HPDE6-E6E7 (cell line): Measurements from ENCODE around the gene COA1.
"Not testable (repeated sequence)": the region's sequence is repeated elsewhere in the genome, so short reads cannot be mapped to it uniquely, and the experiment has no call there.

Experiments
- DNase-seq: peaks from one replicate; pipeline ENCODE4 v3.0.0; 2011; ENCODE audit warnings: missing footprints; ENCODE audit errors: extremely low spot score

COA1 gene

DNA sequence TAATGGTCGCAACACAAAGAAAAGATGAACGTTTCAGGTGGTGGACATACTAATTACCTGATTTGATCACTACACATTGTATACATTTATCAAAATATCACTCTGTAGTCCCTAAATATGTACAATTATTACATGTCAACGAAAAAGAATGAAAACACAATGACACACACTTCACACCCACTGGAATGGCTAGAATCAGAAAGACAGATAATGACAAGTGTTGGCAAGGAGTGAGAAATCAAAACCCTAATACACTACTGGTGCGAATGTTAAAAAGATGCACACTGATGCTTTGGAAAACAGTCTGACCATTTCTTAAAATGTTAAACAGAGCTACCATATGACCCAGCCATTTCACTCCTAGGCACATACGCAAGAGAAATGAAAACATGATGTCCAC, 2.3 kb downstream of the COA1 start:
- DNase-seq, result no peak

DNA sequence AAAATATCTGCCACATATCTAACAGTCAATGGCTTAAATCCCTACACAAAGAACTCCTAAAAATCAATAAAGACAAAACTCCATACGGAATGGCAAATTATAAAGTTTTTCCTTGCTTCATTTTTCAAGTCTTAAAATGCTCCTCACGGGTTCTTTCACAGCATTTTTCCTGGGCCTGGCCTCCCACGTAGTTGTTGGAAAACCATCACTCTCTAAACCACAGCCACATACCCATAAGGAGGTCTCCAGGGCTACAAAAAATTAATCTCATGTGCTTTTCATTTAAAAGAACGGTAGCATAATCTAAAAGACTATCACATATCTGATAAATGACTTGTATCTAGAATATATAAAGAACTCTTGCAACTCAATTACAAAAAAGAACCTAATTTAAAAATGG, 2.9 kb downstream of the COA1 start:
- no peak for DNase-seq

DNA sequence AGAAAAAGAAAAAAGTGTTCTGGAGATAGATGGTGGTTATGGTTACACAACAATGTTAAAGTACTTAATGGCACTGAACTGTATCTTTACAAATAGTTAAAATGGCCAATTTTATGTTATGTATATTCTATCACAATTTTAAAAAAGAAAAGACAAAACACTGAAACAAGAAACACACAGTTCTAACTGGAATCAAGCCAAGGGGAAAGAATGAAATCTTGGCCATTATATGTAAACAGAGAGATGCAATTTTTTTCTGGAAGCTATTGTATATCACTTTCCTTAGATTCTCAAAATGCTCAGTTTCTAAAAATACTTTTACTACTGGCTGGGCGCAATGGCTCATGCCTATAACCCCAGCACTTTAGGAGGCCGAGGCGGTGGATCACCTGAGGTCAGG, 4.1 kb downstream of the COA1 start:
- no peak for DNase-seq

DNA sequence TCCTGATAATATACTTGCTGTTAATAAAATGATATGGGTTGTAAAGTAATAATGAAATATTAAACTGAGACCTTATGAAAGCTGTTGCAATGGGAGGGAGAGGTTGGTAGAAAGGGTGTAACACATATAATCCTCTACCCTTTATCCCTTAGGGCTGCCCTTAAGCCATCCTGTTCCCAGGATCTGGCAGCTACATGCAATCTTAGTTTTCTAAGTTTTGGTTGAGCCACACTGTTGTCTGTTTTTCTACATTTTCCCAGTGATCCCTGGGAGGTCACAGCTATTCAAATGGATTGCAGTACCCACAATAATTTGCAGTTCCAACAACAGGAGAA, 6.3 kb downstream of the COA1 start:
- no peak for DNase-seq

DNA sequence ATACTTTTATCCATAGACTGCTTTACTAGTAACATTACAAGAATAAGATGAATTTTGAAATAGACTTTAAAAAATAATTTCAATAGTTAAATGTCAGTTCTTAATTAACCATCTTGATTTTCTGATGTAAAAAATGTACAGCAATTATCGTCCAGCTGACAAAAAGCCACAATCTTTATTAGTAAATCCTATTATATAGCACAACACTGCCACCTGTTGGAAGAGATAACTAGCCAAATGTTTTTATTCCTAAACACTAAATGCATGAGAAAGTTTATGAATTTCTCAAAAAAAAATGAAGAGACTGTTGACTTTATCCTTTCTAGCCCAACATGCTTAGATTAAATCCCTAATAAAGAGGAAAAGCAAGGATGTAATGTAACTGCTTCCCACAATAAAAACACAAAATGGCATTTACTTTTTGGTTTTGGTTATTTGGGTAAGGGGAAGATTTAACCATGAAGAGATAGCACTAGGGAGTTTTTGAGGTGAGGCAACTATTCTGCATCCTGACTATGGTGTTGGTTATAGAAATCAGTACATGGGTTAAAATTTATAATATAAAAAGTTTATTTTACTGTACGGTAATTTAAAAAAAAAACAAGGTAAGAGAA, 8.0 kb downstream of the COA1 start:
- no peak for DNase-seq

DNA sequence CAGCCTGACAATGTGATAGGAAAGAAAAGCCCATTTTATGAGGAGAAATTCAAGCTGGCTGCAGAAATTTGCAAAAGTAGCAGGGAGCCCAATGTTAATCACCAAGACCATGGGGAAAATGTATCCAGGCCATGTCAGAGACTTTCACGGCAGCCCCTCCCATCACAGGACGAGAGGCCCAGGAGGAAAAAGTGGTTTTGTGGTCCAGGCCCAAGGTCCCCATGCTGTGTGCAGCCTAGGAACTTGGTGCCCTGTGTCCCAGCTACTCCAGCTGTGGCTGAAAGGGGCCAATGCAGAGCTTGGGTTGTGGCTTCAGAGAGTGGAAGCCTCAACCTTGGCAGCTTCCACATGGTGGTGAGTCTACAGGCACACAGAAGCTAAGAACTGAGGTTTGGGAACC, 12.7 kb downstream of the COA1 start:
- DNase-seq, result no peak

DNA sequence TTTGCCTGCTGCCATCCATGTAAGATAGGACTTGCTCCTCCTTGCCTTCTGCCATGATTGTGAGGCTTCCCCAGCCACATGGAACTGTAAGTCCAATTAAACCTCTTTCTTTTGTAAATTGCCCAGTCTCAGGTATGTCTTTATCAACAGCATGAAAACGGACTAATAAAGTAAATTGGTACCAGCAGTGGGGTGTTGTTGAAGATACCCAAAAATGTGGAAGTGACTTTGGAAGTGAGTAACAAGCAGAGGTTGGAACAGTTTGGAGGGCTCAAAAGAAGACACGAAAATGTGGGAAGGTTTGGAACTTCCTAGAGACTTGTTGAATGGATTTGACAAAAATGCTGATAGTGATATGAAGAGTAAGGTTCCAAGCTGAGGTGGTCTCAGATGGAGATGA, 13.4 kb downstream of the COA1 start:
- not testable (repeated sequence) for DNase-seq

DNA sequence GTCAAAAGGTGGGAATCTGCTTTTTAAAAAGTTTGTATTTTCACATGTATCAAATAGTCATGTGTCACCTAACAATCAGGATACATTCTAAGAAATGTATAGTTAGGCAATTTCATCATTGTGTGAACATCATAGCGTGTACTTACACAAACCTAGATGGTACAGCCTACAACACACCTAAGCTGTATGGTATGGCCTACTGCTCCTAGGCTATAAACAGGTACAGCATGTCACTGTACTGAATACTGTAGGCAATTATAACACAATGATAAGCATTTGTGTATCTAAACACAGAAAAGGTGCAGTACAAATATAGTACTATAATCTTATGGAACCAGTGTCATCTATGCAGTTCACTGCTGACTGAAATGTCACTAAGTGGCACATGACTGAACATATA, 17.8 kb downstream of the COA1 start:
- no peak for DNase-seq

DNA sequence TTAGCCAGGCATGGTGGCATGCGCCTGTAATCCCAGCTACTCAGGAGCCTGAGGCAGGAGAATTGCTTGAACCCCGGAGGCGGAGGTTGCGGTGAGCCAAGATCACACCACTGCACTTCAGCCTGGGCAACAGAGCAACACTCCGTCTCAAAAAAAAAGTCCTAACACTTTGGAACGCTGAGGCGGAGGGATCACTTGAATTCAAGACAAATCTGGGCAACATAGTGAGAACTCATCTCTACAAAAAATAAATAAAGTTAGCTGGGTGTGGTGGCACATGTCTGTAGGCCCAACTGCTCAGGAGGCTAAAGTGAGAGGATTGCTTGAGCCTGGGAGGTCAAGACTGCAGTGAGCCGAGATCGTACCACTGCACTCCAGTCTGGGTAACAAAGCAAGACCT, 21.3 kb downstream of the COA1 start:
- DNase-seq, result not testable (repeated sequence)

DNA sequence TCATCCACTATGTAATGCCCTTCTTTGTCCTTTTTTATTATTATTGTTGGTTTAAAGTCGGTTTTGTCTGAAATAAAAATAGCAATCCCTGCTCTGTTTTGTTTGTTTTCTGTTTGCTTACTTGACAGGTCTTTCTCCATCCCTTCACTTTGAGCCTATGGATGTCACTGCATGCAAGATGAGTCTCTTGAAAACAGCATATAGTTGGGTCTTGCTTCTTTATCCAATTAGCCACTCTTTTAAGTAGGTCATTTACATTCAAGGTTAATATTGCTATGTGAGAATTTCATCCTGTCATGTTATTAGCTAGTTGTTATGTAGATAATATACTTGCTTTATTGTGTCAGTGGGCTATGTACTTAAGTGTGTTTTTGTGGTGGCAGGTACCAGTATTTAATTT, 25.8 kb downstream of the COA1 start:
- DNase-seq, result no peak

DNA sequence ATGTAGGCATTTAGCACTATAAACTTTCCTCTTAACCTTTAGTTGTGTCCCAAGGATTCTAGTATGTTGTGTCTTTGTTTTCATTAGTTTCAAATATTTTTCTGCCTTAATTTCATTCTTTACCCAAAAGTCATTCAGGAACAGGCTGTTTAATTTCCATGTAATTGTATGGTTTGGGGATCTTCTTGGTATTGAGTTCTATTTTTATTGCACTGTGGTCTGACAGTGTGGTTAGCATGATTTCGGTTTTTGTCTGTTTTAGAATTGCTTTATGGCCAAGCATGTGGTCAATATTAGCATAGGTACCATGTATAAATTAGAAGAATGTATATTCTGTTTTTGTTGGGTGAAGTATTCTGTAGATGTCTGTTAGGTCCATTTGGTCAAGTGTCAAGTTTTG, 26.3 kb downstream of the COA1 start:
- no peak for DNase-seq

DNA sequence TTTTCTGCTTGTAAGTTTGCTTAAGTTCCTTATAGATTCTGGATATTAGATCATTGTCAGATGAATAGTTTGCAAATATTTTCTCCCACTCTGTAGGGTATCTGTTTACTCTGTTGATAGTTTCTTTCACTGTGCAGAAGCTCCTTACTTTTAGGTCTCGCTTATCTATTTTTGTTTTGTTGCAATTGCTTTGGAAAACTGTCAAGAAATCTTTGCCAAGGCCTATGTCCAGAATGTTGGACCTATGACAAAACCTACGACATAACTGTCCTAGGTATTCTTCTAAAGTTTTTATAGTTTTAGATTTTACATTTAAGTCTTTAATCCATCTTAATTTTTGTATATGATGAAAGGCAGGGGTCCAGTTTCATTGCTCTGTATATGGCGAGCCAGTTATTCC, 27.4 kb downstream of the COA1 start:
- no peak for DNase-seq

DNA sequence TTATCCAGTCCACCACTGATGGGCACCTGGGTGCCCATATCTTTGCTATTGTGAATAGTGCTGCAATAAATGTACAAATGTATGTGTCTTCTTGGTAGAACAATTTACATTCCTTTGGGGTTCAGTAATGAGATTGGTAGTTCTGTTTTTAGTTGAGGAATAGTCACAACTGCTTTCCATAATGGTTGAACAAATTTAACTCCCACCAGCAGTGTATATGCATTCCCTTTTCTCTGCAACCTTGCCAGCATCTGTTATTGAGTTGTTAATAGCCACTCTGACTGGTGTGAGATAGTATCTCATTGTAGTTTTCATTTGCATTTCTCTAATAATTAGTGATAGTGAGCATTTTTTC, 27.8 kb downstream of the COA1 start:
- DNase-seq, result no peak

DNA sequence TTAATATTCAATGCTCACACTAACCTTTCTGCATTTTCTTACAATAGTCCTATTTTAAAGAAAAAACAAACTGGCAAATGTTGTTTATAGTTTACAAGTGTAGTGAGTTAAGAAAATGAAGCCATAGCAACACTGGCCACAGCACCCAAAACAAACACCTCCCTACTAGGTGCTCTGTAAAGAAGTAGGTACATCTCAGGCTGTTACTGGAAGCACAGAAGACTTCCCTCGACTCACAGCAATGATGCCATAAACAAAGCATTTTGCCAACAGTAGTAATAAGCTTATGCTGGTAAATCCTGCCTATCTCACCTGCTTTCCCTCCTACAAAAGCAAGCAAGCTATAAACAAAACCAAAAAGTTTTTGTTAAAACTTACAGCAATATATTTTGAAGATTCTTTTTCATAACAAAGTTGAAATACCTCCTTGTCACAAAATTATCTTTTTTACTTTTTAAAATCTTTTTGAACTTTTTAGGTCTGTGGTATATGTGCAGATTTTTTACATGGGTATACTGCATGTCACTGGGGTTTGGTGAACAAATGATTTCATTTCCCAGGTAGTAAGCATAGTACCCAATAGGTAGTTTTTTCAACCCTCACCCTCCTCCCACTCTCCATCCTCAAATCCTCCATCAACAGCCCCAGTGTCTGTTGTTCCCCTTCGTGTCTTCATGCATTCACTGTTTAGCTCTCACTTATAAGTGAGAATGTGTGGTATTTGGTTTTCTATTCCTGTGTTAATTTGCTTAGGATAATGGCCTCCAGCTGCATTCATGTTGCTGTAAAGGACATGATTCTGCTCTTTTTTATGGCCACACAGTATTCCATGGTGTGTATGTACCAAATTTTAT, 28.4 kb downstream of the COA1 start:
- DNase-seq, result no peak

DNA sequence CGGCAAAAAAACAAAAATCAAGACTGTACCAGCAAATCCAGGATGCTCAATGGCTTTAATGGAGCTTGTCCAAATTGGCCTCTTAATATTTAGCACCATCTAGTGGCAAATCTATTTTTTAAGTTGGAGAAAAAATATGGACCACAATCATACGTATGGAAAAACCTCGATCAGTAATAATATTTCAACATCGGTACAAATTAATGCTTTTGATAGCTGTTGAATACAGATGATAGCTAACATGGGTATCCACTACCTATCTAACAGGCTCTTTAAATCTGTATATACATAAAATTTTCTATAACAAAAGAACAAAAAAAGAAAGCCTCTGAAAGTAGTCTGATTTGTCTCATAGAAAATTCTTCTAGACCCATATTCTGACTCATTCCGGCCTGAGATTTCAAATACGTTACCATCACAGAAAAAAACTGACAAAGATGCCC, 29.2 kb downstream of the COA1 start:
- DNase-seq, result no peak

DNA sequence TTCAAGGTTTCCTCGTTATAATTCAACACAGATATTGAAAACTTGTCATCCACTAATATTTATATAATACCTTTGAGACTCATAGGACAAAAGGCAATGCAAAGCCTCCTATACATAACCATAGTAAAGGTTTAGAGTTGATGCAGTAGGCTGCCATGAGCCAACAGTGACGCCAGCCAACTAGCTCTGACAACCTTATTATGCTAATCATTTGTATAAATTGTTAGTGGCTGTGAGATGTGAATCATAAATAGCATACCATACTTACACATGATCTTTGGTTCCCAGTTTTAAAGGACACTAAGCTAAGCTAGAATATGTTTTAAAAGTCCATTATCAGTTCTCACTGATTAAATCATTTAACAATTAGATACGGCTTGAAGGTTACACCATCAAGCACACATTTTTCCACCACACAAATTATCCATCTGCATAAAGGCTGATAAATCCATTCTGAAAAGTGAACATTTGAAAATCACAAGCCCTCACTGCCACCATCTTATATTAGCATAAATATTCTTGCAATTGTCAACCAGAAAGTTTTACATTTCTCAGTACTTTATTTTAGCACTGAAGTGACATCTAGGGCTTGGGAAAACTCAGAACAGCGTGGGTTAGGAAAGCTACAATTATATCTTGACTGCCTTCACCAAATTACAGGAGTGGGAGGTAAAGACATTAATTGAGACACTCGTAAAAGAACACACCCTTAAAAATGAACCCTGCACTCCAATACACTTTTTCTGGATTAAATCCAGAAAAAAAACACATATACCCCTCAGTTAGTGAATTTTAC, 30.7 kb downstream of the COA1 start:
- no peak for DNase-seq

DNA sequence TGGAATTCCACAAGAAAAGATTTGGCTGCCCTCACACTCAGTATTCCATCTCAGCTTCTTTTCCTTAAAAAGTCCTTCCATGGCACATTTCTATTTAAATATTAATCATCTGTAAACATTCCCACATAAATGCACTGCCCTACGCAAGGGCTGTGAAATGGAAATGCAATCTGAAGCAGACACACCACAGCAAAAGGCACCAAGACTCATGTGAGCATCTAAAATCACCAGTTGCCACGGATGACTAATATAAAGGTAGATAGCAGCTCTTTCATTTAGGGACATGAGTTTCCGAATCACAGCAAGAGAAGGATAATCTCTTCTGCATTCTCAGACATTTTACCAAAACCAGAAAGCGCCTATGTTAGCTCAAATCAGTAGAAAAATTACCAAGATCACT, 31.6 kb downstream of the COA1 start:
- DNase-seq, result no peak

DNA sequence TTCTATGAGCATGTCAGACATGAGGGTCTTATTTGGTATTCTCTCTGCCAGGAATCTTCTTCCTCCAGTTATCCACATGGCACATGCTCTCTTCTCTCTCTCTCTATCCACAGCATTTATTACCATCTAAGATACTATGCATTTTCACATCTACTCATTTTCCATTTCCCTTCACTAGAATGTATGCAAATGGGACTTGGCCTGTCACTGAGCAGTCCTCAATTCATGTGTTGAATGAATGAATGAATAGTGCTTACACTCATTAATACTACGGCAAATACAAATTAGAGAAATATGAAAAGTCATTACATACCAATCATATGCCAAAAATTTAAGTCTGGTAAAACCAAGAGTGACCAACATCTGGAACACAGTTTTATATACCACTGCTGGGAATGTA, 34.0 kb downstream of the COA1 start:
- DNase-seq, result no peak

DNA sequence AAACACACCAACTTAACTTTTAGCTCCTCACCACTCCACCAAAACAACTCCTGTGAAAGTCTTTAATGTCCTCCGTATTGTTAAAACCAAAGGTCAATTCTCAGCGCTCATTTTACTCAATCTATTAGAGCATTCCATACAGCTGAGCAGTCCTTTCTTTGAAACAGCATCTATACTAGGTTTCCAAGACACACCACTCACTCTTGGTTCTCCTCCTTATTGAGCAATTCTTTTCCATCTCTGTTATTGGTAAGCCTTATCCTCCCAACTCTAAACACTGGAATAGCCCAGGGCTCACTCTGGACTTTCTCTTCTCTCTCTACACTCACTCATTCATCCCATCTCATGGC, 34.9 kb downstream of the COA1 start:
- peak; percentile 13 for DNase-seq

DNA sequence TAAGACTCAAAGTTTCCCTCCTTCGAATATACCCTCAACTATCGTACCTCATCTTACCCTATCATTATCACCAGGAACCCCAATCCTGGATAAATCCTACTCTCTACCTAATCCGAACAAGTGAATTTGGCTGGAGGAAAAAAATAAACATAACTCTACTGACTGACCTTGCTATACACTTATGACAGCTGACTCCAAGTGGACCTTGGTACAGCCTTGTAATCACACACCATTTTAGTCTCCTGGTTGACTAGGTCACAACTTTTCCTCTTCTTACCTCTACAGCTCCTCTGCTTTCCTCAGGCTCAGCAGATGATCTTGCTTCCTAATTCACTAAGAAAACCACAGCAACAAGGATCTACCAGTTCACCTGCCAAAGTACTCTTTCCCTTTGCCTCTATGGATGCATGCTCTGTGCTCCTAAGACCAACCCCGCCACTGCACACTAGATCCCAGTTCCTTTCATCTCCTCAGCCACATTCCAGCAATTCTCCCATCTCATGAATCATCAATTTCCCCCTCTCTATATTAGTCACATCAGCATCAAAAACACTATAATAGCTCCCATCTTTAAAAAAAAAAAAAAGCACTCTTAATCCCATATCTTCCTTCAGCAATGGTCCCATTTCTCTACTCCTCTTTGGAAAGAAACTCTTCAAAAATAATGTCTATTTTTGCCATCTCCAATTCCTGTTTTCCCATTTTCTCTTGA, 35.5 kb downstream of the COA1 start:
- DNase-seq, result no peak

DNA sequence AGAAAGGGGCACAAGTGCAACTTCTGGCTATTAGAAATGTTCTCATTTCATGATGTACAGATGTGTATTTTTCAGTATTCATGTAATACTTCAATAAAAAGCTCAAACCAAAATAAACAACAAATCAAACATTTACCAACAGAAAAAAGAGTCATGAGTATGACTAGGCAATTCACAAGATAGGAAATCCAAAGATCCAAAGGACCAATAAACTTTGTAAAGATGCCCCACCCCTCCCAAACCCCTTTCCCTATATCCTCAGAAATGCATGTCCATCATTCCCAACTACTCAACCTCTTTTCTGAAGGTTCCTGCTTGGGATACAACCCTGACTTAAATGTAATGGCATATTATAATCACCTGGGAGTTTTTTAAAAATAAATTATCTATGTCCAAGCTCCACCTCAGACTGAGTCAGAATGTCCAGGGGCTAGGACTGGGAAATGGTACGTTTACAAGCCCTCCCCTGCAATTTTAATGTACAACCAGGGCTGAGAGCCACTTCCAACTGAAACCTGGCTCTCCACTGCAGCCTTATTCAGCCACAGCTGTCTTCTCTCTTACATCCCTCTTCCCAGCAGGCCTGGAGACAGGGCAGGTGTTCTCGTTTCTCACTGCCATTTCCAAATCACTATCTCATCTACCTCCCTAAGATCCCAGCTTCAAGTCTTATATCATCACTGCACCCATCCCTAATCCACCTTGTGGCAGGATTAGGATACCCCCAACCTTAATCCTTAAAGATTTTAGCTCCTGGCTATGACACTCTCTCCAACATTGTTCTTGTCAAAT, 36.5 kb downstream of the COA1 start:
- no peak for DNase-seq

DNA sequence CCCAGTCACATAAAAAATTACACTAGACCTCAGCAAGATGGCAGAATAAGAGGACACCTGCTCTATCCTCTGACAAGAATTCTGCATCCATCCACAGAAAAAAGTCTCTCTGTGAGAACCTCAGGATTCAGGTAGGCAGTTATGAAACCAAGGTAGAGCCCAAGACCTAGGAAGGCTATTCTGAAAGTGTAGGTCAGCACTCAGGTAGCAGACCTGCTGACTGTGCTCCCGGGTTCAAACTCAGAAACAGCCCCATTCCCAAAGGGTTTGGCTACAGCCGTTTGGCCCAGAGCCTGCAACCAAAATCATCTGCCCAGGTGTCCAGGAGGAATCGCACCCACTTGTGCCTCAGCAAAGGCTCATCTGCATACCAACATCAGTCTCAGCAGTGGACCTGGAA, 37.7 kb downstream of the COA1 start:
- no peak for DNase-seq
